RWPE2 (cell line): ENCODE measurements around the gene TRMT5.

Experiments
- ATAC-seq: fragments of 200-7000 bp; cut with Tn5 transposase; 3 replicates; pipeline ENCODE4 v1.9.1; 2021; ENCODE audit warnings: low read depth
- DNase-seq: peaks from one replicate; pipeline ENCODE4 v3.0.0-alpha.2; 2020; ENCODE audit warnings: low spot score
- H3K27ac ChIP-seq: fragments of 450-650 bp; 2 replicates; pipeline ENCODE4 v1.5.1; 2017; ENCODE audit warnings: mild to moderate bottlenecking; ENCODE audit not compliant: poor library complexity, severe bottlenecking
- H3K27me3 ChIP-seq: fragments of 250-450 bp; sonication (Bioruptor Pico); 2 replicates; pipeline ENCODE4 v1.5.1; 2021; ENCODE audit warnings: mild to moderate bottlenecking, moderate library complexity; ENCODE audit not compliant: insufficient read depth, poor library complexity, severe bottlenecking
- H3K36me3 ChIP-seq: fragments of 250-450 bp; sonication (Bioruptor Pico); 2 replicates; pipeline ENCODE4 v1.5.1; 2020; ENCODE audit warnings: low read depth, mild to moderate bottlenecking, moderate library complexity
- H3K4me1 ChIP-seq: fragments of 250-450 bp; sonication (Bioruptor Pico); 2 replicates; pipeline ENCODE4 v1.5.1; 2021; ENCODE audit warnings: mild to moderate bottlenecking, moderate library complexity; ENCODE audit not compliant: insufficient read depth, poor library complexity, severe bottlenecking
- H3K4me3 ChIP-seq: fragments of 250-450 bp; sonication (Bioruptor Pico); 2 replicates; pipeline ENCODE4 v1.5.1; 2021; ENCODE audit warnings: mild to moderate bottlenecking, moderate library complexity; ENCODE audit not compliant: severe bottlenecking
- H3K9me3 ChIP-seq: fragments of 250-450 bp; sonication (Bioruptor Pico); 2 replicates; pipeline ENCODE4 v1.5.1; 2021; ENCODE audit warnings: mild to moderate bottlenecking, moderate library complexity; ENCODE audit not compliant: severe bottlenecking
- CTCF ChIP-seq: fragments of 450-650 bp; IDR thresholded peaks from one replicate; pipeline ENCODE4 v1.5.1; 2017; ENCODE audit warnings: mild to moderate bottlenecking, moderate library complexity; ENCODE audit not compliant: poor library complexity, severe bottlenecking

TRMT5 gene

GRCh38 chr14:60956632-60957031, 24.2 kb downstream of the TRMT5 start:
- no peak for TF ChIP-seq CTCF
- peaks cover 7% of the 10 kb centered on the region for H3K9me3 ChIP-seq
- no peaks in the 10 kb centered on the region for H3K27me3 ChIP-seq
- no peak overlapping the region for H3K4me3 ChIP-seq
- DNase-seq (no peak), ATAC-seq (no peak)
- no peak overlapping the region for H3K27ac ChIP-seq
- no peaks in the 10 kb centered on the region for H3K4me1 ChIP-seq
- H3K36me3 ChIP-seq, result 0 out of 2 replicates have a peak, but pooled peaks cover 3% of the 10 kb centered on the region

GRCh38 chr14:60956202-60956601, 24.7 kb downstream of the TRMT5 start:
- no peak overlapping the region for H3K4me3 ChIP-seq
- no peaks in the 10 kb centered on the region for H3K4me1 ChIP-seq
- DNase-seq, result no peak
- H3K9me3 ChIP-seq, result peaks cover 7% of the 10 kb centered on the region
- no peak for ATAC-seq
- no peak overlapping the region for H3K27ac ChIP-seq
- no peaks in the 10 kb centered on the region for H3K27me3 ChIP-seq
- H3K36me3 ChIP-seq, result 0 out of 2 replicates have a peak, but pooled peaks cover 3% of the 10 kb centered on the region
- TF ChIP-seq CTCF, result no peak

- Histone ChIP-seq H3K27me3 (no peaks in the 10 kb centered on the region), H3K36me3 (no peaks in the 10 kb centered on the region), H3K4me3 (no peak overlapping the region), H3K27ac (no peak overlapping the region), H3K9me3 (peaks cover 5% of the 10 kb centered on the region), H3K4me1 (no peaks in the 10 kb centered on the region)
- ATAC-seq (no peak), DNase-seq (no peak)
- no peak for TF ChIP-seq CTCF
Observed at GRCh38 chr14:60951776-60952435, 29.0 kb downstream of the TRMT5 start.

- DNase-seq, result no peak
- H3K4me3 ChIP-seq, result no peak overlapping the region
- no peaks in the 10 kb centered on the region for H3K27me3 ChIP-seq
- H3K4me1 ChIP-seq, result no peaks in the 10 kb centered on the region
- H3K36me3 ChIP-seq, result no peaks in the 10 kb centered on the region
- no peaks in the 10 kb centered on the region for H3K9me3 ChIP-seq
- no peak overlapping the region for H3K27ac ChIP-seq
- no peak for ATAC-seq
- no peak for TF ChIP-seq CTCF
Observed at GRCh38 chr14:60946773-60947172, 34.1 kb downstream of the TRMT5 start.

GRCh38 chr14:60945984-60946383, 34.9 kb downstream of the TRMT5 start:
- H3K27me3 ChIP-seq, result no peaks in the 10 kb centered on the region
- H3K27ac ChIP-seq, result no peak overlapping the region
- no peaks in the 10 kb centered on the region for H3K4me1 ChIP-seq
- DNase-seq (no peak), ATAC-seq (no peak)
- TF ChIP-seq CTCF, result no peak
- no peak overlapping the region for H3K4me3 ChIP-seq
- no peaks in the 10 kb centered on the region for H3K9me3 ChIP-seq
- H3K36me3 ChIP-seq, result no peaks in the 10 kb centered on the region
